Activated CD4-positive, alpha-beta memory T cell treated with anti-CD3 and anti-CD28 coated beads for 36 hours (primary cell): ENCODE results near the gene MTURN. TPM values are rescaled to one million over a fixed set of nuclear protein-coding genes. Genes with fewer than 3 reads are reported as not detected.

ENCODE experiments used
- CTCF ChIA-PET: fragments of 350-600 bp; sonication (Branson Sonifier 250); formaldehyde crosslinking; loops from one replicate; lab custom pipeline; 2021; ENCODE audit warnings: antibody characterized with exemption, inconsistent platforms; lab: Charles Lee
- POLR2A ChIA-PET: fragments of 350-600 bp; sonication (Branson Sonifier 250); formaldehyde crosslinking; loops from one replicate; lab custom pipeline; 2021; ENCODE audit warnings: antibody characterized with exemption; lab: Charles Lee
- DNase-seq: peaks from one replicate; pipeline ENCODE4 v3.0.0-alpha.2; 2020
- H3K27ac Mint-ChIP-seq: one replicate; pipeline ENCODE4 v1.8.0; 2021; ENCODE audit warnings: mixed read lengths
- H3K27me3 Mint-ChIP-seq: one replicate; pipeline ENCODE4 v1.8.0; 2021; ENCODE audit warnings: mixed read lengths
- H3K36me3 Mint-ChIP-seq: one replicate; pipeline ENCODE4 v1.8.0; 2021; ENCODE audit warnings: mixed read lengths
- H3K4me1 Mint-ChIP-seq: one replicate; pipeline ENCODE4 v1.8.0; 2021; ENCODE audit warnings: low read depth, mixed read lengths
- H3K4me3 Mint-ChIP-seq: one replicate; pipeline ENCODE4 v1.8.0; 2021; ENCODE audit warnings: mild to moderate bottlenecking, mixed read lengths
- H3K9me3 Mint-ChIP-seq: one replicate; pipeline ENCODE4 v1.8.0; 2021; ENCODE audit warnings: mixed read lengths
- intact Hi-C: fragments of 100-400 bp; cut with micrococcal nuclease; formaldehyde crosslinking; loops from one replicate; pipeline ENCODE4 v1.15.1; 2023
- total RNA-seq, 2 experiments: library from RNA; stranded (reverse); gene quantifications; one replicate each; pipeline ENCODE4 v1.2.3, GENCODE V29; 2021

Gene MTURN
- total RNA-seq, 2 experiments from 2014 or later: 3.1 to 3.7 TPM

DNA sequence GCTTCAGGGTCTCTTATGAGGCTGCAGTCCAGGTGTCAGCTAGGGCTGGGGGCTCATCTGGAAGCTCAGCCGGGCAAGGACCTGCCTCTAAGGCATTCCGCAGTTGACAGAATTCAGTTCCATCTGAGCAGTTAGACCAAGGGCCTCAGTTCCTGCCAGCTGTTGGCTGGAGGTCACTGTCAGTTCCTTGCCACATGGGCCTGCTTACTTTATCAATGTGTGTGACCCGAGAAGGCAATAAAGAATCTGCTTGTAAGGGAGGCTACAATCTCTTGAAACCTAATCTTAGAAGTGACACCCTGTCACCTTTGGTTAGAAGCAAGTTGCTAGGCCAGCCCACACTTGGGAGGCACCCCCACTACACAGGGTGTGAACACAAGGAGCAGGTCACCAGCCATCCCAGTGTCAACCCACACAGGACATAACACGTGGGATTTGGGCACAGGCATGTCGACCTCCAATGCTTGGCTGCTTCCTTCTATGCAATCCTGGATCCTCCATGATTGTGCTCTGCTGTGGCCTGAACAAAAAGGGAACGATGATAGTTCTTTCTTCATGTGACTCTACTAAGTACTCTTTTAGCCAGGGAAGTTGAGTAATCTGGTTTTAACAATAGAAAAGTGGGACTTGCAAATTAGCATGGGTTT lies 41.8 kb downstream of the MTURN start:
- Mint-ChIP-seq H3K9me3 (no peaks in the 10 kb centered on the region), H3K4me1 (peaks cover 4% of the 10 kb centered on the region), H3K4me3 (no peak overlapping the region), H3K27ac (no peak overlapping the region), H3K27me3 (no peaks in the 10 kb centered on the region), H3K36me3 (no peaks in the 10 kb centered on the region)
- intact Hi-C loops: no loop called here
- ChIA-PET POLR2A (no interaction called here), CTCF (interaction anchor here (1.0 kb wide), 1 partner anchor 13 kb away, joined by 3 read pairs; no protein-coding TSS in a partner anchor)
- no peak for DNase-seq

DNA sequence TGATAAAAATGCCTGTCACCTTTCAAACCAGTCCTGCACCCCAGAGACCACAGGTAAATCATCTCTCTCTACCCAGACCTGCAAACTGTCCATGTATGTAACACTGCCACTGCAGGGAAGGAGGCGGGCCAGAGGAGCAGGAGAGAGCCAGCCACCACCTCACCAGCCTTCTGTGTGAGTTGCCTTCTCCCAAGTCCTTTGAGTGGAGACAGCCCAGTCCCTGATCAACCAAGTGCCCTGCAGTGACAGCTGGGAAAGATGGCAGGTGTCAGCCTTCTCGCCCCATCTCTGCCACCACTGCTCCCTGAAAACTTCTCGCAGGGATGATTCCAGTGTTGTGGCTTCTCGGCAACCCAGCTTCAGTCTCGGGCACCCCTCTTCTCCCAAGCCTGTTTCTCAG lies 42.4 kb downstream of the MTURN start:
- no peaks in the 10 kb centered on the region for H3K36me3 Mint-ChIP-seq
- intact Hi-C loops: no loop called here
- peaks cover 4% of the 10 kb centered on the region for H3K4me1 Mint-ChIP-seq
- H3K4me3 Mint-ChIP-seq: no peak overlapping the region
- no peaks in the 10 kb centered on the region for H3K27me3 Mint-ChIP-seq
- no peak for DNase-seq
- CTCF ChIA-PET: no interaction called here
- H3K27ac Mint-ChIP-seq: no peak overlapping the region
- POLR2A ChIA-PET: no interaction called here
- no peaks in the 10 kb centered on the region for H3K9me3 Mint-ChIP-seq

DNA sequence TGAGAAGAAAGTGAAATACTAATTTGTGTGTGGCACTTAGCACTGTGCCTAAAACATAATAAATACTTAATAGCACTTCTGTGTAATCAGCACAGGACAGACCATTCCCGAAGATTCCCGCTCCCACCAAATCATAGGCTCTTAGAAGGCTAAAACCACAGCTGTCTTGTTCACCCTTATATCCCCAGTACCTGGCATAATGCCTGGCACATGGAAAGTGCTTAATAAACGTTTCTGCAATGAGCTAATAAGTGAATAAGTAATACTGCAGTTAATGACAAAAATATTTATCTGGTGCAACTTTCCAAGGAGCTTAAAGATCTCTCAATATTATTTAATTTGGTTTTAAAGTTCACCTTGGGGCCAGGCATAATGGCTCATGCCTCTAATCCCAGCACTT lies 43.2 kb downstream of the MTURN start:
- Mint-ChIP-seq H3K27ac (no peak overlapping the region), H3K36me3 (no peaks in the 10 kb centered on the region), H3K27me3 (no peaks in the 10 kb centered on the region), H3K4me1 (peaks cover 4% of the 10 kb centered on the region), H3K4me3 (no peak overlapping the region), H3K9me3 (no peaks in the 10 kb centered on the region)
- DNase-seq: no peak
- CTCF ChIA-PET: no interaction called here
- intact Hi-C loops: no loop called here
- POLR2A ChIA-PET: no interaction called here

DNA sequence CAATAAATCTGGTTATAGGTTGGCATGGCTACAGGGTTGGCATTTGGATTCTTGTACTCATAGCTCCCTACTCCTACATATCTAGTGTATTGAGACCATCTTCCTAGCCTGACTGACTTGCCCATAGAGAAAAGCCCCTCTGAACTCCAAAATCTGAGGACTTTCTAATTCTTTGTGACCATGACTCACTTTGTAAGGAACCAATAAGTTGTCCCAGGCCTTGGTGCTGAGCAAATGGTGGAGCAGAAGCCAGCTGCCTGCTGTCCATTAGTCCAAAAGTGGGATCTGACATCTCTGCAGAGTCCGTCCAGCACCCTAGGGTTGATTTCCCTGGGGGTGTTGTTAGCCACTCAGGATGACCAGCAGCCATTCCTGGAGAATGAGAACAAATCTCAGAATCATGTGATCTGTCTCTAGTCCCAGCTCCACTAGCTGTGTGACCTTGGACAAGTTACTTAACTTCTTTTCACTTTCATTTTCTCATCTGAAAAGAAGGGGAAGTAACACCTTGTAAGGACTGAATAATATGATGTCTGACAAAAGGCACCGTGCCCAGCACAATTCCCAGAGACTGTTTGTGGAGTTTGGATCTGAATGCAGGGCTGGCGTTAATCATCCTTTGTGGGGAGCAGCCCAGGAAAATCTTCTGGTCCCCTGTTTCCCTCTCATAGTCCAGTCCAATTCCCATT lies 44.1 kb downstream of the MTURN start:
- DNase-seq: no peak
- Mint-ChIP-seq H3K27me3 (no peaks in the 10 kb centered on the region), H3K36me3 (no peaks in the 10 kb centered on the region), H3K4me1 (peaks cover 4% of the 10 kb centered on the region), H3K4me3 (no peak overlapping the region), H3K9me3 (no peaks in the 10 kb centered on the region), H3K27ac (no peak overlapping the region)
- ChIA-PET CTCF (interaction anchor here (0.6 to 1.0 kb wide), 2 partner anchors 14 to 84 kb away, joined by 3 read pairs; no protein-coding TSS in a partner anchor), POLR2A (no interaction called here)
- intact Hi-C loops: no loop called here

DNA sequence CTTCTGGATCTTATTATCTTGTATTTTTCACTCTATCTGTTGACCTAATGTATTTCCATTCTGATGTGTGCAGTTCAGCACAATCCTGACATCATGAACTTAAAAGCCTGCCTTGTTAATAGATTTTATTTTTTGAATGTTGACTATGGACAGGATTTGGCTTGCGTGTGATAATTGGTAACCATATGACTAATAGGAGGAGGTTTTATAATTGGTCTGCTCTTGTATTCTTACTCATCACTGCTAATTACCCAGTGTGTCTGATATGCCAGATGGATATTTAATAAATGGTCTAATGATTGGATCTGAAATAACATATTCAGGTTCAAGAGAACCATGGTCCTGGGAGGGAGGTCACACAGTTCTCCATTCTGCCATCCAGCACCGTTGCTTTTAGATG lies 45.9 kb downstream of the MTURN start:
- no peak for DNase-seq
- ChIA-PET POLR2A (no interaction called here), CTCF (no interaction called here)
- intact Hi-C loops: no loop called here
- H3K36me3 Mint-ChIP-seq: no peaks in the 10 kb centered on the region
- H3K27me3 Mint-ChIP-seq: no peaks in the 10 kb centered on the region
- H3K27ac Mint-ChIP-seq: no peak overlapping the region
- peaks cover 4% of the 10 kb centered on the region for H3K4me1 Mint-ChIP-seq
- H3K4me3 Mint-ChIP-seq: no peak overlapping the region
- H3K9me3 Mint-ChIP-seq: no peaks in the 10 kb centered on the region

DNA sequence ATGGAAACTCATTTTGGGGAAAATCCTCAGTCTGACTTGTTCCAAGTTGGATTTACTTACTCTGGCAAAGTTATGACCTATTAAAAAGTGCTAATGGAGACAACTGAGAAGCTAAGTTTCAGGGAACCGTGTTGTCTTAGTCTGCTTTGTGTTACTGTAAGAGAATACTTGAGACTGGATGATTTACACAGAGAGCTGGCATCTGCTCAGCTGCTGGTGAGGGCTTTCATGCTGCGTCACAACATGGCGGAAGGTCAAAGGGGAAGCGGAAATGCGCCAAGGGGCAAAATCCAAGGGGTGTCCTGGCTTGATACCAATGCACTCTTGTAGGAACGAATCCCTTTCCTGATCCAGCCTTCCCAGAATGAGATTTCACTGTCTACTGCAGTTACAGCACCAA lies 46.4 kb downstream of the MTURN start:
- Mint-ChIP-seq H3K27me3 (no peaks in the 10 kb centered on the region), H3K36me3 (no peaks in the 10 kb centered on the region)
- POLR2A ChIA-PET: no interaction called here

DNA sequence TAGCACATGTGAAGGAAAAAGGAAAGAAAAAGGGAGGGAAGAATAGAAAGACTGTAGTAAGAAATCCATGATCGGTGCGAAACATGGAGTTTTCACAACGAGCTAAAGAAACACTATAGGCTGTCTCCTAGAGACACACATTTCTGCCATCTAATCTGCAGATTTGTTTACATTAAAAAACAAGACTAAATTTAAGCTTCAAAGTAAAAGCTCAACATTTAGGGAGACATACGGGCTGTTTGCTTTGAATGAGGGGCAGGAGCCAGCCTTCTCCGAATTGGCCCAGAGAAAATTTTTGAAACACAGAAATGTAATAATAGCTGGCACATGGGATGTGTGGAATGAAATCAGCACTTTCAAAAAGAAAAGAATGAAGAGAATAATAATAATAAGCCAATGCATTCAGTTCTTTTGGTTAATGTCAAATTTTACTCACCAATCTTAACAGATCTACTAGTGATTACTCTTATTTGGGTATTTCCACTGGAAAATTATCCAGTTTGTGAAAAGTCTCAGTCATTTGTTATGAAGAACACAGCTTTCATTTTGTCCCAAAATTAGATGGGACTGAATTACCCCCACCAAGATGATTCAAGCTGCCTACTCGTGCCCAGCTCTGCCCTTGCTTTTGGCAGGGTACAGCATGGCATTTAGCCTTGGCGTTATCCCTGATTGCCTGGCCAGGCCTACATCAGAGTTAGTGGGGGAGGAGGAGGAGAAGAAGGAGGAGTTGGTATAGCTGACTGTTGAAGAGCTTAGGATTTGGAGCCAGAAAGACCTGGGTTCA lies 47.1 kb downstream of the MTURN start:
- Mint-ChIP-seq H3K36me3 (no peaks in the 10 kb centered on the region), H3K4me1 (peaks cover 4% of the 10 kb centered on the region), H3K4me3 (no peak overlapping the region), H3K27me3 (no peaks in the 10 kb centered on the region), H3K27ac (no peak overlapping the region), H3K9me3 (no peaks in the 10 kb centered on the region)
- intact Hi-C loops: no loop called here
- ChIA-PET CTCF (no interaction called here), POLR2A (no interaction called here)
- DNase-seq: no peak

More for the DNA sequence above, 46.4 kb downstream of the MTURN start:
- Mint-ChIP-seq H3K27ac (no peak overlapping the region), H3K4me3 (no peak overlapping the region), H3K4me1 (peaks cover 4% of the 10 kb centered on the region), H3K9me3 (no peaks in the 10 kb centered on the region)
- DNase-seq: no peak
- CTCF ChIA-PET: no interaction called here
- intact Hi-C loops: no loop called here

DNA sequence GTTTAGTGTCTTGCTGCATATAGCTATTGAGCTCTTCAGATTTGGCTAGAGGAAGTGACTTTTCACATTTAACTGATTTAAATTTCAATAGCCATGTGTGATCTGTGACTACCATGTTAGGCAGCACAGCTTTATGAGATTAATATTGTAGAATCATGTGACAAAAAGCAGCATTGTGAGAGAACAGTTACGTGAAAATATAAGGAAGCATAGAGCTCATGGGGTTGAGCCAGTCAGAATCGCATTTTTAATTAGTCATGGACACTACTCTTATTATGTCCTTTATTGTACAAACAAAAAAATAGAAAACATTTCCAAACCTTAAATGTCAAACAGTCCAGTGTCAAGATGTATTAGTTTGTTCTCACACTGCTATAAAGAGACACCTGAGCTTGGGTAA lies 48.0 kb downstream of the MTURN start:
- Mint-ChIP-seq H3K36me3 (peaks cover 3% of the 10 kb centered on the region), H3K4me3 (no peak overlapping the region), H3K27ac (no peak overlapping the region), H3K9me3 (peaks cover under 1% of the 10 kb centered on the region), H3K27me3 (no peaks in the 10 kb centered on the region), H3K4me1 (peaks cover 4% of the 10 kb centered on the region)
- ChIA-PET CTCF (no interaction called here), POLR2A (no interaction called here)
- DNase-seq: no peak
- intact Hi-C loops: no loop called here

DNA sequence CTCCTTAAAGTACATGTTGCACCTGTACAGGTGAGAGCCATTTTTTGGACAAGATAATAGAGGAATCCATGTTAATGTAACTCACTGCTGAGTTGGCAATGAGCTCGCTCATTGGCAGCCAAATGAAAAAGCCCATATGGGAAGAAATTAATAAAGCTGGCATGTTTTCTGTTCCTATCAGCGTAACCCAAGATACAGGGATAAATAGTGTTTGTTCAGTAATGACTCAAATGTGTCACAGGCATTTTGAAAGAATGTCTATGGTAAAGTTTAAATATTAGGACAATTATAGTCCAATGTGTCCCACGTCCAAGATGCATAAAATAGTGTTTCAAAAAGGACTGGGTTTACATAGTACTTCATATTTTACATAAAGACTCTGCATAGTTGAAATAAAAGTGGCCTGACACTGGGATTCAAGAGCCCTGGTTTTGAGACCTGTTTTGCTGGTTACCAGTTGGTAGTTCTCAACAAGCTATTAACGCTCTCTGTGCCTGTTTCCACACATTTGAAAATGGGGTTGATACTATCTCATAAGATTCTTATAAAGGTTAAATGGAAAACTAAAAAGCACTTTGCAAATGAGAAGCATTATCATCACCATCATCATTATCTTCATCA lies 49.1 kb downstream of the MTURN start:
- Mint-ChIP-seq H3K27ac (no peak overlapping the region), H3K9me3 (peaks cover 7% of the 10 kb centered on the region), H3K27me3 (no peaks in the 10 kb centered on the region), H3K4me3 (no peak overlapping the region), H3K36me3 (peaks cover 6% of the 10 kb centered on the region), H3K4me1 (peaks cover 2% of the 10 kb centered on the region)
- intact Hi-C loops: no loop called here
- CTCF ChIA-PET: no interaction called here
- POLR2A ChIA-PET: no interaction called here
- no peak for DNase-seq

DNA sequence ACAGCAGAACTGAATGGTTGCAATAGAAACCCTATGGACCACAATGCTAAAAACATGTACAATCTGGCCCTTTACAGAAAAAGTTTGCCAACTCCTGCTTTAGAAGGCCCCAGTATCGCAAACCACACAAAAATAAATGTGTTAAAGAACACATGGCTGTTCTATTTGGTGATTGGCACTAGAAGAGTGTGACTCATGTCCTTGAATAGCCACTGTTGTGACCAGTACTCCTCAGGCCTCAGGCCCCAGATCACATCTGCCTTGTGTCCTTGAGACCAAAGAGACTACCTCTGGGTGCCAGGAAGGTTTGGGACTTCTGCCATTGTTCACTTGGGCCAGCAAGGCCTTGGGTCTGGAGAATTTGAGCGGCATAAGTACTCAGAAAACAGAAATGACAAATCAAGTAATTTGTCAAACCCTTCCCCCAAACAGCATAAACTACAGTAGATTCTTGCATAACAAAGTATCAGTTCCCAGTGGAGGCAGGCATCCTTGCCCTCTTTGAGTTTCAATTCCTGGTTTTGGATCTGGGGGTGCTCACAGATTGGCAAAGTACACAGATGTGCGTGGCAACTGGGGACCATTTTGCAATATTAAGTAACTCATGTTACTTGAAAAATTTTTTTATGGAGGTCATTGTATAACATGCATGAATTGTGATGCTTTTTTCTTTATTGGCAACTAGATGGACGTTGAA lies 50.2 kb downstream of the MTURN start:
- peaks cover 6% of the 10 kb centered on the region for H3K36me3 Mint-ChIP-seq
- no peak overlapping the region for H3K4me3 Mint-ChIP-seq
- H3K27me3 Mint-ChIP-seq: no peaks in the 10 kb centered on the region
- CTCF ChIA-PET: no interaction called here
- intact Hi-C loops: no loop called here
- no peak for DNase-seq
- no peaks in the 10 kb centered on the region for H3K4me1 Mint-ChIP-seq
- H3K27ac Mint-ChIP-seq: no peak overlapping the region
- peaks cover 7% of the 10 kb centered on the region for H3K9me3 Mint-ChIP-seq
- POLR2A ChIA-PET: no interaction called here

DNA sequence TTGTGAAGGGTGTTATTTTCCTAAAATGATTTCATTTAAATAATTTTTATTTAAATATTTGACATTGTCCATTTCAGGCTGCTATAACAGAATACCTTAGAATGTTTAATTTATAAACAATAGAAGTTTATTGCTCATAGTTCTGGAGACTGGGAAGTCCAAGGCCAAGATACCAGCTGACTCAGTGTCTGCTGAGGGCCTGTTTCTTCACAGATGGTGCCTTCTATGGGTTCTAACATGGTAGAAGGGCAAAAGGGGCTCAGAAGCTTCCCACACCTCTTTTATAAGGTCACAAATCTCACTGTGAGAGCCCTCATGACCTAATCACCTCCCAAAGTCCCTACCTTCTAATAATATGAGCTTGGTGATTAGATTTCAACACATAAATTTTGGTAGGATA lies 50.7 kb downstream of the MTURN start:
- H3K27ac Mint-ChIP-seq: no peak overlapping the region
- ChIA-PET CTCF (no interaction called here), POLR2A (no interaction called here)
- H3K27me3 Mint-ChIP-seq: no peaks in the 10 kb centered on the region
- peaks cover 7% of the 10 kb centered on the region for H3K9me3 Mint-ChIP-seq
- H3K4me1 Mint-ChIP-seq: no peaks in the 10 kb centered on the region
- intact Hi-C loops: no loop called here
- H3K4me3 Mint-ChIP-seq: no peak overlapping the region
- DNase-seq: no peak
- peaks cover 6% of the 10 kb centered on the region for H3K36me3 Mint-ChIP-seq

DNA sequence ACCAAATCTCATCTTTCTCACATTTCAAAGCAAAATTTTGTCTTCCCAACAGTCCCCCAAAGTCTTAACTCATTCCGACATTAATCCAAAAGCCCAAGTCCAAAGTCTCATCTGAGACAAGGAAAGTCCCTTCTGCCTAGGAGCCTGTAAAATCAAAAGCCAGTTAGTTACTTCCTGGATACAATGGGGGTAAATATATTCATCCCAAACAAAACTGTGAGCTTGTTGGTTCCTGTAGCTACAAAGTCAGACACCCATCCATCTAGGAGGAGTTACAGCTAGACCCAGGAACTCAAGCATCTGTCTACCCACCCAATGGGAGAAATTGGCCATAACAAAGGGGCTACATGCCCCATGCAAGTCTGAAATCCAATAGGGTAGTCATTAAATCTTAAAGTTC lies 51.9 kb downstream of the MTURN start:
- POLR2A ChIA-PET: no interaction called here
- Mint-ChIP-seq H3K36me3 (peaks cover 6% of the 10 kb centered on the region), H3K27ac (no peak overlapping the region), H3K4me3 (no peak overlapping the region), H3K9me3 (peaks cover 7% of the 10 kb centered on the region), H3K27me3 (no peaks in the 10 kb centered on the region), H3K4me1 (no peaks in the 10 kb centered on the region)
- intact Hi-C loops: no loop called here
- CTCF ChIA-PET: no interaction called here
- DNase-seq: no peak
